Mucosa of rectum (tissue), 2 donors: ENCODE data around the gene GALNT9.

Source experiments
- H3K27ac ChIP-seq, 2 donors: one replicate each; pipeline ENCODE4 v1.7.0; 2013; ENCODE audit warnings: inconsistent platforms in 2 of 2, low read depth in 2 of 2, low read length in 2 of 2
- H3K27me3 ChIP-seq, 2 donors: one replicate each; pipeline ENCODE4 v1.7.0; 2013; ENCODE audit warnings: low read length in 2 of 2; ENCODE audit not compliant: control insufficient read depth in 2 of 2, insufficient read depth in 2 of 2
- H3K36me3 ChIP-seq, 2 donors: one replicate each; pipeline ENCODE4 v1.7.0; 2013; ENCODE audit warnings: low read length in 2 of 2; ENCODE audit not compliant: control insufficient read depth in 2 of 2, insufficient read depth in 2 of 2
- H3K4me1 ChIP-seq, 2 donors: one replicate each; pipeline ENCODE4 v1.7.0; 2013; ENCODE audit warnings: low read length in 2 of 2, mild to moderate bottlenecking in 1 of 2; ENCODE audit not compliant: control insufficient read depth in 2 of 2, insufficient read depth in 2 of 2
- H3K4me3 ChIP-seq, 2 donors: one replicate each; pipeline ENCODE4 v1.7.0; 2013; ENCODE audit warnings: low read length in 2 of 2
- H3K9ac ChIP-seq, 2 donors: one replicate each; pipeline ENCODE4 v1.7.0; 2013; ENCODE audit warnings: low read length in 2 of 2, low read depth in 1 of 2, mild to moderate bottlenecking in 1 of 2
- H3K9me3 ChIP-seq, 2 donors: one replicate each; pipeline ENCODE4 v1.7.0; 2013; ENCODE audit warnings: low read length in 2 of 2; ENCODE audit not compliant: control insufficient read depth in 2 of 2
- donor health status: healthy.
- donor health status: Normal muscosa, but diverticular disease.

The GALNT9 gene

GRCh38 chr12:132366341-132366861 is 37.0 kb upstream of the GALNT9 start:
- no peaks in the 10 kb centered on the region for H3K36me3 ChIP-seq
- no peaks in the 10 kb centered on the region for H3K9me3 ChIP-seq
- no peak overlapping the region for H3K27ac ChIP-seq
- no peaks in the 10 kb centered on the region for H3K4me1 ChIP-seq
- no peak overlapping the region for H3K9ac ChIP-seq
- no peaks in the 10 kb centered on the region for H3K27me3 ChIP-seq
- H3K4me3 ChIP-seq = no peak overlapping the region

GRCh38 chr12:132365226-132365625 is 35.8 kb upstream of the GALNT9 start:
- Histone ChIP-seq H3K4me1 (no peaks in the 10 kb centered on the region), H3K27ac (no peak overlapping the region), H3K9me3 (no peaks in the 10 kb centered on the region), H3K4me3 (no peak overlapping the region), H3K36me3 (no peaks in the 10 kb centered on the region), H3K9ac (no peak overlapping the region), H3K27me3 (no peaks in the 10 kb centered on the region)

GRCh38 chr12:132364348-132364902 is 35.0 kb upstream of the GALNT9 start:
- Histone ChIP-seq H3K4me1 (no peaks in the 10 kb centered on the region), H3K27me3 (no peaks in the 10 kb centered on the region), H3K4me3 (no peak overlapping the region), H3K27ac (no peak overlapping the region), H3K9me3 (no peaks in the 10 kb centered on the region), H3K36me3 (no peaks in the 10 kb centered on the region), H3K9ac (no peak overlapping the region)

GRCh38 chr12:132363661-132364347 is 34.4 kb upstream of the GALNT9 start:
- Histone ChIP-seq H3K4me3 (no peak overlapping the region), H3K9ac (no peak overlapping the region), H3K27ac (no peak overlapping the region), H3K4me1 (no peaks in the 10 kb centered on the region), H3K9me3 (no peaks in the 10 kb centered on the region), H3K27me3 (no peaks in the 10 kb centered on the region), H3K36me3 (no peaks in the 10 kb centered on the region)

- no peak overlapping the region for H3K9ac ChIP-seq
- H3K27me3 ChIP-seq = no peaks in the 10 kb centered on the region
- H3K27ac ChIP-seq = no peak overlapping the region
- H3K4me1 ChIP-seq = no peaks in the 10 kb centered on the region
- H3K9me3 ChIP-seq = no peaks in the 10 kb centered on the region
- H3K4me3 ChIP-seq = no peak overlapping the region
- H3K36me3 ChIP-seq = no peaks in the 10 kb centered on the region
Measured at GRCh38 chr12:132362996-132363660, 33.7 kb upstream of the GALNT9 start.

- no peaks in the 10 kb centered on the region for H3K9me3 ChIP-seq
- H3K4me1 ChIP-seq = peaks cover 0 to 2% of the 10 kb centered on the region in 2 donors
- no peak overlapping the region for H3K9ac ChIP-seq
- no peaks in the 10 kb centered on the region for H3K27me3 ChIP-seq
- no peak overlapping the region for H3K27ac ChIP-seq
- no peak overlapping the region for H3K4me3 ChIP-seq
- H3K36me3 ChIP-seq = no peaks in the 10 kb centered on the region
Measured at GRCh38 chr12:132360906-132361777, 31.8 kb upstream of the GALNT9 start.

- Histone ChIP-seq H3K9me3 (no peaks in the 10 kb centered on the region), H3K27ac (no peak overlapping the region), H3K4me3 (no peak overlapping the region), H3K4me1 (peaks cover 0 to 2% of the 10 kb centered on the region in 2 donors), H3K9ac (no peak overlapping the region), H3K36me3 (no peaks in the 10 kb centered on the region), H3K27me3 (no peaks in the 10 kb centered on the region)
Measured at GRCh38 chr12:132360410-132360809, 31.0 kb upstream of the GALNT9 start.

- Histone ChIP-seq H3K4me1 (peaks cover 0 to 2% of the 10 kb centered on the region in 2 donors), H3K9ac (no peak overlapping the region), H3K27ac (no peak overlapping the region), H3K4me3 (no peak overlapping the region), H3K36me3 (no peaks in the 10 kb centered on the region), H3K27me3 (no peaks in the 10 kb centered on the region), H3K9me3 (no peaks in the 10 kb centered on the region)
Measured at GRCh38 chr12:132359971-132360370, 30.6 kb upstream of the GALNT9 start.

GRCh38 chr12:132359551-132359950 is 30.2 kb upstream of the GALNT9 start:
- no peaks in the 10 kb centered on the region for H3K27me3 ChIP-seq
- H3K36me3 ChIP-seq = no peaks in the 10 kb centered on the region
- no peak overlapping the region for H3K9ac ChIP-seq
- H3K4me1 ChIP-seq = peaks cover 0 to 2% of the 10 kb centered on the region in 2 donors
- no peak overlapping the region for H3K27ac ChIP-seq
- H3K4me3 ChIP-seq = no peak overlapping the region
- no peaks in the 10 kb centered on the region for H3K9me3 ChIP-seq
